Gastrocnemius medialis (tissue), 4 donors: ENCODE results near the gene RNU4-1. TPM values are rescaled to one million over a fixed set of nuclear protein-coding genes. Genes with fewer than 3 reads are reported as not detected.
A peak's percentile ranks its signal among the peaks of the same experiment; 100 is the strongest.

Experiments
- ATAC-seq, 2 donors: fragments of 150-250 bp; one replicate each; pipeline ENCODE4 v1.9.1; 2016
- DNase-seq, 2 donors: peaks; one replicate each; pipeline ENCODE4 v3.0.0-alpha.2; 2019
- H3K27ac ChIP-seq, 4 donors: fragments of 200-600 bp; sonication (generic); 1 replicate in 1 of 4; 2 replicates in 3 of 4; pipeline ENCODE4 v1.5.1; 2016 to 2018; ENCODE audit warnings: mild to moderate bottlenecking in 2 of 4, moderate library complexity in 1 of 4
- H3K27me3 ChIP-seq, 3 donors: fragments of 200-600 bp; sonication (generic) in 2 of 3; 1 replicate in 1 of 3; 2 replicates in 2 of 3; pipeline versions ENCODE4 v1.5.1 to v1.6.0; 2016 to 2019; ENCODE audit warnings: mild to moderate bottlenecking in 1 of 3, moderate library complexity in 1 of 3
- H3K36me3 ChIP-seq, 2 donors: fragments of 200-600 bp; sonication (generic) in 1 of 2; one replicate each; pipeline ENCODE4 v1.5.1; 2017 to 2018
- H3K4me1 ChIP-seq, 2 donors: fragments of 200-600 bp; sonication (generic) in 1 of 2; one replicate each; pipeline ENCODE4 v1.5.1; 2016 to 2017; ENCODE audit warnings: mild to moderate bottlenecking in 2 of 2
- H3K4me3 ChIP-seq, 4 donors: fragments of 200-600 bp; sonication (generic) in 3 of 4; 1 replicate in 1 of 4; 2 replicates in 3 of 4; pipeline ENCODE4 v1.5.1; 2016 to 2019; ENCODE audit warnings: mild to moderate bottlenecking in 2 of 4
- H3K9me3 ChIP-seq, 3 donors: fragments of 200-600 bp; sonication (generic) in 2 of 3; 1 replicate in 1 of 3; 2 replicates in 2 of 3; pipeline ENCODE4 v1.5.1; 2016 to 2019
- CTCF ChIP-seq, 5 experiments: fragments of 450-650 bp in 3 of 5; fragments of 200-600 bp in 2 of 5; sonication (generic) in 2 of 5; IDR thresholded peaks in 4 of 5; conservative IDR thresholded peaks in 1 of 5; 1 replicate in 4 of 5; 2 replicates in 1 of 5; pipeline ENCODE4 v1.5.1; 2016 to 2019; ENCODE audit warnings: antibody characterized with exemption in 5 of 5, mild to moderate bottlenecking in 3 of 5, moderate library complexity in 3 of 5
- POLR2A ChIP-seq, 2 donors: fragments of 450-650 bp; IDR thresholded peaks; one replicate each; pipeline ENCODE4 v1.6.1; 2017; ENCODE audit warnings: antibody characterized with exemption in 2 of 2, mild to moderate bottlenecking in 2 of 2, moderate library complexity in 2 of 2
- in situ Hi-C, 4 donors: fragments of 200-750 bp; cut with MboI; loops; one replicate each; pipeline versions ENCODE4 v1.15.0 to v1.8.0; 2017; ENCODE audit warnings: low sequenced_read_pairs in 4 of 4
- intact Hi-C: fragments of 100-400 bp; cut with DNase I; formaldehyde crosslinking; loops from one replicate; pipeline ENCODE4 v1.15.1; 2023; ENCODE audit warnings: low total_unique reads
- total RNA-seq, 4 donors: library from RNA; depleted of rRNA; stranded (reverse); fragments of >200 nt; gene quantifications; one replicate each; pipeline versions ENCODE4 v1.1.0 to v1.2.3, GENCODE V29; 2016

Gene RNU4-1
- total RNA-seq, 4 donors from 2014 or later, result under 0.01 TPM; not detected in 3

- Histone ChIP-seq H3K27me3 (no peaks in the 10 kb centered on the region), H3K27ac (peak overlapping the region; percentile 93 to 99 (median 98)), H3K9me3 (no peaks in the 10 kb centered on the region), H3K4me1 (peaks cover 65 to 73% of the 10 kb centered on the region in 2 donors), H3K36me3 (no peaks in the 10 kb centered on the region), H3K4me3 (peak overlapping the region; percentile 86 to 93 (median 90))
- intact Hi-C loops (no loop called here), in situ Hi-C loops (loop anchor here in 2 of 4 donors (5.0 kb wide), 1 partner anchor 35 kb away; no protein-coding TSS in a partner anchor)
- TF ChIP-seq POLR2A (IDR thresholded peaks at IDR 0.05) (no peak), CTCF (IDR thresholded peaks at IDR 0.05 in 4 of 5, conservative IDR thresholded peaks at IDR 0.05 in 1 of 5) (no peak)
- ATAC-seq (peak in 1 of 2 donors; percentile 9), DNase-seq (peak in 1 of 2 donors; percentile 20)
Observed at GRCh38 chr12:120261951-120262851, 30.8 kb downstream of the RNU4-1 start.

GRCh38 chr12:120260607-120261006, 32.4 kb downstream of the RNU4-1 start:
- in situ Hi-C loops (loop anchor here in 2 of 4 donors (5.0 kb wide), 1 partner anchor 33 kb away; no protein-coding TSS in a partner anchor), intact Hi-C loops (no loop called here)
- Histone ChIP-seq H3K27ac (peak overlapping the region; percentile 17 to 99 (median 96)), H3K4me1 (peaks cover 77 to 88% of the 10 kb centered on the region in 2 donors), H3K27me3 (no peaks in the 10 kb centered on the region), H3K36me3 (no peaks in the 10 kb centered on the region), H3K4me3 (no peak overlapping the region), H3K9me3 (no peaks in the 10 kb centered on the region)
- ATAC-seq, result no peak
- DNase-seq, result no peak
- TF ChIP-seq CTCF (IDR thresholded peaks at IDR 0.05 in 4 of 5, conservative IDR thresholded peaks at IDR 0.05 in 1 of 5), result no peak
- TF ChIP-seq POLR2A (IDR thresholded peaks at IDR 0.05), result no peak

DNA sequence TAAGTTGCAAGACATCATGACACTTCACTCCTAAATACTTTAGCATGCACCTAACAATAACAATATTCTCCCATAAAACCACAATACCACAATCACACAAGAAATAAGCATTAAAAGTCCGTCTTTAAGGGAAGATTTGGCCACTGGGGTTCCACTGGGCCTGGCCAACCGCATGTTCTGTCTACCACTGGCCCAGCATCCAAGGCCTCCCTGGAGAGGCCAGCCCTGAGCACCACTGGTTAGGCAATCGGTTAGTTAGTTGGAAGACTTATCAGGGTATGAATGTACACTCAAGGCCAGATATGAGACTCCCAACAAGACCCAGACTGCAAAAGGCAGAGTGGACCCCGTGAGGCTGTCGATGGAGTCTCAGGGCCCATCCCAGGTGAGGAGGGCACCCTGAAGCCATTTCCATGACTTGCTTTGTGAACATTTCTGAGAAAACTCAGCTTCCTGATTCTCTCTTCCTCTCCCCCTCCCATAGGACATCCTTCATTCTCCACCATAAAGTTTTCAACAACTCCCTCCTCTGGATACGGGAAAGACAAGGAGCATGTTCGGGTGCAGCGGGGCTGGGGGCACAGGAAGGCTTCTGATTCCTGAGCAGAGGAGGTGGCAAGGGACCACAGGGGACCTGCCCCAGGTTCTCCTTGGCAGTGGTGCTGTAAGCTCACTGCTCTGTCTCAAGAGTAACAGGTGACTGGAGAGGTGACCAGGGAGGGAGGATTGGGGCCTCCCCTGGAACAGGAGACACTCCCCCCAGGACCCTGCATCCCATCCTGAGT, 33.4 kb downstream of the RNU4-1 start:
- no peak for ATAC-seq
- TF ChIP-seq POLR2A (IDR thresholded peaks at IDR 0.05) (no peak), CTCF (IDR thresholded peaks at IDR 0.05 in 4 of 5, conservative IDR thresholded peaks at IDR 0.05 in 1 of 5) (no peak)
- in situ Hi-C loops, result loop anchor here in 2 of 4 donors (5.0 kb wide), 1 partner anchor 32 kb away; no protein-coding TSS in a partner anchor

GRCh38 chr12:120258323-120258896, 34.6 kb downstream of the RNU4-1 start:
- Histone ChIP-seq H3K4me3 (no peak overlapping the region), H3K4me1 (peaks cover 81 to 90% of the 10 kb centered on the region in 2 donors), H3K9me3 (no peaks in the 10 kb centered on the region), H3K36me3 (no peaks in the 10 kb centered on the region), H3K27ac (peak overlapping the region; percentile 77 to 99 (median 92)), H3K27me3 (no peaks in the 10 kb centered on the region)
- intact Hi-C loops (no loop called here), in situ Hi-C loops (no loop called here)
- no peak for TF ChIP-seq POLR2A (IDR thresholded peaks at IDR 0.05)
- no peak for TF ChIP-seq CTCF (IDR thresholded peaks at IDR 0.05 in 4 of 5, conservative IDR thresholded peaks at IDR 0.05 in 1 of 5)
- ATAC-seq (no peak), DNase-seq (no peak)

More for the DNA sequence above, 33.4 kb downstream of the RNU4-1 start:
- Histone ChIP-seq H3K27me3 (no peaks in the 10 kb centered on the region), H3K4me1 (peaks cover 82 to 95% of the 10 kb centered on the region in 2 donors), H3K9me3 (no peaks in the 10 kb centered on the region), H3K36me3 (no peaks in the 10 kb centered on the region), H3K4me3 (no peak overlapping the region), H3K27ac (peak overlapping the region; percentile 77 to 99 (median 92))
- DNase-seq, result peak in 1 of 2 donors; percentile 61
- intact Hi-C loops, result no loop called here
